NCI-H1048 (cell line): ENCODE measurements around the gene TUG1.

Experiments used
- DNase-seq: peaks from one replicate; lab custom pipeline; 2025; lab: John Stamatoyannopoulos, UW

The TUG1 gene

DNA sequence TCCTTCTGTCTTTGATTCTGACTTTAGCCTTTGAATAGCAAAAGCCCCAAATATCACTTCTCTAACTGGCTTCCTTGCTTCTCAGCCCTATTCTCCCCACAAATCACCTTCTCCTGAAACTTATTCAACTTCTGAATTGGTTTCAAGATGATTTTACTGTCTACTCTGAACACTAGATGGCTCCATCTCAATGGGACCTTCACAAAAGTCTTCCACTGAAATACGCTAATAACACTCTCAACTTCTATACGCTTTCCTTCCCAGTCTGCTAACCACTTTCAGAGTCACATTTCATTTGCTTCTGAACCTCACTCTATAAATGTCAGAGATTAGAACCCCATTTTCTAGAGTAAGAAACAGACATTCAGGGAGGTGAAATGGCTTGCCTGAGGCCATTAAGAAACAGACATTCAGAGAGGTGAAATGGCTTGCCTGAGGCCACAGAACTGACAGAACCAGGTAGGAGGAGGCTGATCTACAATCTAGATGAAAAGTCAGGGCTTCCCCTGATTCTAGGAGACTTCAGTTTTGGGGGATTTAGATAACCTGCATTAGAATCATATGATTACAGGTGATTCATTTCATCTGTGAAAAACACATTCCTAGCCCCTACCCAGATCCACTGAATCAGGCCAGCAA, 21.1 kb upstream of the TUG1 start:
- no peak for DNase-seq

GRCh38 chr22:30948930-30949342, 20.1 kb upstream of the TUG1 start:
- DNase-seq, result no peak

GRCh38 chr22:30949934-30950660, 19.0 kb upstream of the TUG1 start:
- DNase-seq, result no peak

DNA sequence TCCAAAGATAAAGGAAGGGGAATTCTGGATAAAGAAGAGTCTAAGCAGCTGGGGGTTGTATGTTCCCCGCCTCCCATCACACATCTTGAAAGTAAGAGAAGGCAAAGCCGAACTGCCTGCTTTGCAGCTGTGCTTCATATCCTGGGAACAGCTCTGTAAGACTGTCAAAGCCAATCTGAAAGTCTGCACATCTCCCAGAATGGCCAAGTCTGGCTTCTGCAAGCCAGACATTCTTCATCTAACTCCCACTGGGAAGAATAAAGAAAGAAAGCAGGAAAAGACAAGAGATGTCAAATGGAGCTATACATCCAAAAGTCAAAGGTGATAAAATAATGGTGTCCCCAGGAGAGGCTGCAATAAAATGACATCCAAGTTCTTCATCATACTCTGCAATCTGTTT, 15.9 kb upstream of the TUG1 start:
- no peak for DNase-seq

- no peak for DNase-seq
These were observed 13.9 kb upstream of the TUG1 start for GRCh38 chr22:30955153-30955552.

- DNase-seq, result no peak
These were observed 4.2 kb upstream of the TUG1 start for GRCh38 chr22:30964858-30965257.

GRCh38 chr22:30968015-30968923, 796 bp upstream of the TUG1 start, which contains the start of gene MORC2:
TSS of gene MORC2 (minus strand) at chr22:30968774. CDS start at chr22:30967889, 885 bp downstream.
- no peak for DNase-seq

- no peak for DNase-seq
These were observed 679 bp downstream of the TUG1 start for GRCh38 chr22:30969532-30970355.

- DNase-seq, result no peak
These were observed 1.3 kb downstream of the TUG1 start for GRCh38 chr22:30970356-30970746.

DNA sequence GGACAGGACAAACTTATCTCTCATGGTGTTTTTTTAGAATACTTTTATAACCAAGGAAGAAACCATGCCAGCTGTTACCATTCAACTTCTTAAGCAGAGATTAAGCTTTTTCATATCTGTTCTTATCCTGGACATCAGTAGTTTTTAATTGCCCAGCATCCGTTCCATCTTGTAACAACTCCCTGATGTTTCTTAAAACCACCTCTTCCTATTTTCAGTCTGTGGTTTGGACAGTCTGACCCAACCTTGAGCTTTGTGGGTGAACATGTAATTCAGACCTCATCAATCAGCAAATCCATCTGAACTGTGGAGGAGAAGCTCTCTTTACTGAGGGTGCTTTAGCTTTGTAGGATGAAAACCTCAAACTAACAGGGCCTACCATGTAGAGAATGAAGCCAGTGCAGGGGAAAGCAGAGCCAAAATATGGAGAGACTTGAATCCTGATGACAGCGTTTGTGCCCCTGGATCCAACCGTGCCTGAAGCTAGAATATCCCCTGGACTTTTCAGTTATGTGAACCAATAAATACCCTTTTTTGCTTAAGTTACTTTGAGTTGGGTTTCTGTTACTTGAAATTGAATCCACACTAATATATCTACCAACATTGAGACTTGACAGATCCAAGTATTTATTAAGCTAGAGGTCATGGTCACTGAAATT, 9.4 kb downstream of the TUG1 start:
- no peak for DNase-seq

DNA sequence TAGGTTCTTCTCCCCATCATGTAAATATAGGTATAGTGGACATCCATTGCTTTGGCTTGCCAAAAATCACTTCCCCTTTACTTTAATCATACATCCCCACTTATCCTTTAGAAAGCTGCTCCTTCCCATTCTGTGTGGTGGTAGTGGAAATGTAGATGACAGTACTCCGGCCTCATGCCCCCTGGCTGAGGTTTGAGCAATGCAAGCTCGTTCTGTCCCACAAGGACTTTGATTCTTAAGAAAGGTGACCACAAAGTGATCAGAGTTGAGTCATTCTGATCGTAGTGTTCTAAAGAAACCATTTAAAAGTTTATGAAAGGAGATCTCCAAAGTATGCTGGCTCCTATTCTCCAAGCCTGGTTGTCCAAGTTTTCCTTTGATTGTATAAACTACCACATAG, 10.9 kb downstream of the TUG1 start:
- DNase-seq, result no peak

DNA sequence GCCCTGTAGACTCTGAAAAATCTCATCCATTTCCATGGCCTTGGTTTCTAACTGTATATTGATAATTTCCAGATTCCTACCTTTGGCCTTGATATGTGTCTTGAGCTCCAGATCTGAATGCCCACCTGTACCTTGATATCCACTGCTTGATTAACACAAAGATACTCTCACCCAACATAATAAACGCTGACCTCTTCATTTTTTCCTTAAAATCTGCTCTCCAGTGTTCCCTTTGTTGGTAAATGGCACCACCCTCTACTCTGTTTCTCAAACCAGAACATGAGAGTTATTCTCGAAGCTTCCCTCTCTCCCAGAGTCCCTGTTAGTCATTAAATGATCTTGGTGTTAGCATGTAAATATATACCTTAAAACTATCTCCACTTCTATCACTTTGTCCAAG, 13.4 kb downstream of the TUG1 start:
- no peak for DNase-seq

- DNase-seq, result no peak
These were observed 15.3 kb downstream of the TUG1 start for GRCh38 chr22:30984317-30984716.

DNA sequence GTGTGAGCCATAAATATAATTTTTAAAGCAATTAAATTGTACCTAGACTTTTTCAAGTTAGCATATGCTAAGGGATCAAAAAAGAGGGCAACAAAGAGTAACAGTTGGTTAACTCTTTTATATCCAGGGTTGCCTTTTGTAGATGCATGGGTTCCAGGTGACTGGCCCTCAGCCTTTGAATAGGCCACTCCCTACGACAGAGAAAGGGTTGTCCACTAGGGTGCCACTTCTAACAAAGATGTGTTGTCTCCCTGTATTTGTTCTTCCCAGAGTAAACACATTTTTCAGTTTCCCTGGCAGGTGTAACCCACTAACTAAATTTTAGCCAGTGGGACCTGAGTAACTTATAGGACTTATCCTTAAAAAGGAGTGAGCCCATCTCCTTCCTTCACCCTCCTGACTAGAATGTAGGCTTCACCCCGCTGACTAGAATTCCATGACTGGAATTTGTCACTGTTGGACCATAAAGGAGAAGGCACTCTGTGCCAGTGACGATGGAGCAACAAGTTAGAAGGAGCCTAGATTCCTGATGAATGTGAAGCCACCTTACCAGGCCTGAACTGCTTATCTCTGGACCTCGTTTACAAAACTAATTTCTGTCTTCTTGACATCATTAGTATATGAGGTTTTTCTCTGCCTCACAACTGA, 16.6 kb downstream of the TUG1 start:
- no peak for DNase-seq

GRCh38 chr22:30989474-30989873, 20.4 kb downstream of the TUG1 start:
- no peak for DNase-seq

DNA sequence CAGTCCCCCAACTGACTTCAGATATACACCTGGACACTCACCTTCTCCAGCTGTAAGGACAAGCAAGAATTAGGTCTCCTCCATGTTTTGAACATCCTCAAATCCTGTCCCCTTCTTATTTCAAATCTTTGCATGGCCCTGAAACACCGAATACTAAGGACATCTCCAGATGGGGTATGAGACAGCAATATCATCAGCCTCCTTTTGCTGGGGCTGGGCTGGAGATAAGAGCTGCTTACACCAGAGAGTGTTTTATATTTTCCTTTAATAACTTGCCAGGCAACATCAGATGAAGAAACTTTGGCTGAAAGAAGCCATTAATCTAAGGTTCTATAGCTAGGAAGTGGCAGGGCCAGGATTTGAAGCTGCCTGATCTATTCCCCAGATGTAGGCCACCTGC, 21.6 kb downstream of the TUG1 start:
- DNase-seq, result no peak

- no peak for DNase-seq
These were observed 23.5 kb downstream of the TUG1 start for GRCh38 chr22:30992565-30992964.

GRCh38 chr22:30994960-30995359, 25.9 kb downstream of the TUG1 start:
- DNase-seq, result no peak

GRCh38 chr22:30996462-30996861, 27.4 kb downstream of the TUG1 start:
- no peak for DNase-seq

- DNase-seq, result no peak
These were observed 29.3 kb downstream of the TUG1 start for GRCh38 chr22:30998329-30998728.
